HUES6 (cell line): ENCODE results near the gene INKA2.

Source experiments
- H3K27ac ChIP-seq: 2 replicates; pipeline ENCODE4 v1.7.0; 2013; ENCODE audit warnings: low read depth, mild to moderate bottlenecking, low read length, inconsistent platforms
- H3K27me3 ChIP-seq: 2 replicates; pipeline ENCODE4 v1.6.1; 2013; ENCODE audit warnings: low read length; ENCODE audit not compliant: control insufficient read depth, insufficient read depth
- H3K36me3 ChIP-seq: 2 replicates; pipeline ENCODE4 v1.6.1; 2013; ENCODE audit warnings: low read length; ENCODE audit not compliant: control insufficient read depth, insufficient read depth
- H3K4me1 ChIP-seq: 2 replicates; pipeline ENCODE4 v1.6.1; 2013; ENCODE audit warnings: low read length; ENCODE audit not compliant: control insufficient read depth, insufficient read depth
- H3K4me3 ChIP-seq: 2 replicates; pipeline ENCODE4 v1.5.1; 2013; ENCODE audit warnings: low read depth, low read length
- H3K9ac ChIP-seq: one replicate; pipeline ENCODE4 v1.6.1; 2013; ENCODE audit warnings: mild to moderate bottlenecking, low read length
- H3K9me3 ChIP-seq: 2 replicates; pipeline ENCODE4 v1.6.1; 2013; ENCODE audit warnings: low read depth, low read length; ENCODE audit not compliant: control insufficient read depth, insufficient read depth

The INKA2 gene

GRCh38 chr1:111738133-111738435 is 1.1 kb downstream of the INKA2 start:
- Histone ChIP-seq H3K9ac (peak overlapping the region; percentile 74), H3K27ac (no peak overlapping the region), H3K36me3 (peaks cover 2% of the 10 kb centered on the region; the same call in 1 of the 2 replicates), H3K4me1 (peaks cover 38% of the 10 kb centered on the region), H3K4me3 (peak overlapping the region; percentile 75), H3K27me3 (peaks cover 26% of the 10 kb centered on the region), H3K9me3 (no peaks in the 10 kb centered on the region)

- peak overlapping the region; percentile 75 for H3K4me3 ChIP-seq
- no peak overlapping the region for H3K9ac ChIP-seq
- H3K27me3 ChIP-seq: peaks cover 22% of the 10 kb centered on the region
- H3K27ac ChIP-seq: no peak overlapping the region
- H3K4me1 ChIP-seq: peaks cover 39% of the 10 kb centered on the region
- H3K9me3 ChIP-seq: no peaks in the 10 kb centered on the region
- peaks cover 2% of the 10 kb centered on the region; the same call in 1 of the 2 replicates for H3K36me3 ChIP-seq
These were observed 1.7 kb downstream of the INKA2 start for GRCh38 chr1:111737216-111738132.

- Histone ChIP-seq H3K27me3 (peaks cover 16% of the 10 kb centered on the region), H3K9me3 (no peaks in the 10 kb centered on the region), H3K36me3 (peaks cover 2% of the 10 kb centered on the region; the same call in 1 of the 2 replicates), H3K4me1 (peaks cover 39% of the 10 kb centered on the region), H3K27ac (no peak overlapping the region), H3K9ac (no peak overlapping the region), H3K4me3 (0 out of 2 replicates have a peak overlapping the region, but pooled peaks have one; percentile 75)
These were observed 2.5 kb downstream of the INKA2 start for GRCh38 chr1:111736548-111737215.

- Histone ChIP-seq H3K4me1 (peaks cover 39% of the 10 kb centered on the region), H3K27ac (no peak overlapping the region), H3K9ac (no peak overlapping the region), H3K36me3 (peaks cover 2% of the 10 kb centered on the region; the same call in 1 of the 2 replicates), H3K4me3 (peak overlapping the region; percentile 10), H3K27me3 (peaks cover 10% of the 10 kb centered on the region), H3K9me3 (no peaks in the 10 kb centered on the region)
These were observed 3.2 kb downstream of the INKA2 start for GRCh38 chr1:111735858-111736544.

- peaks cover 42% of the 10 kb centered on the region for H3K4me1 ChIP-seq
- H3K27me3 ChIP-seq: peaks cover 8% of the 10 kb centered on the region; the same call in 1 of the 2 replicates
- H3K36me3 ChIP-seq: peaks cover 2% of the 10 kb centered on the region; the same call in 1 of the 2 replicates
- H3K9me3 ChIP-seq: no peaks in the 10 kb centered on the region
- no peak overlapping the region for H3K4me3 ChIP-seq
- H3K27ac ChIP-seq: no peak overlapping the region
- H3K9ac ChIP-seq: no peak overlapping the region
These were observed 3.9 kb downstream of the INKA2 start for GRCh38 chr1:111735321-111735720.

- Histone ChIP-seq H3K27ac (no peak overlapping the region), H3K36me3 (peaks cover 2% of the 10 kb centered on the region; the same call in 1 of the 2 replicates), H3K4me1 (peaks cover 47% of the 10 kb centered on the region), H3K27me3 (peaks cover 8% of the 10 kb centered on the region; the same call in 1 of the 2 replicates), H3K4me3 (no peak overlapping the region), H3K9me3 (no peaks in the 10 kb centered on the region), H3K9ac (no peak overlapping the region)
These were observed 4.3 kb downstream of the INKA2 start for GRCh38 chr1:111734856-111735255.

GRCh38 chr1:111734426-111734825 is 4.8 kb downstream of the INKA2 start:
- H3K27me3 ChIP-seq: peaks cover 8% of the 10 kb centered on the region; the same call in 1 of the 2 replicates
- no peak overlapping the region for H3K4me3 ChIP-seq
- no peak overlapping the region for H3K27ac ChIP-seq
- no peaks in the 10 kb centered on the region for H3K9me3 ChIP-seq
- peaks cover 50% of the 10 kb centered on the region for H3K4me1 ChIP-seq
- no peak overlapping the region for H3K9ac ChIP-seq
- peaks cover 2% of the 10 kb centered on the region; the same call in 1 of the 2 replicates for H3K36me3 ChIP-seq

- H3K27me3 ChIP-seq: peaks cover 8% of the 10 kb centered on the region; the same call in 1 of the 2 replicates
- H3K4me1 ChIP-seq: peaks cover 50% of the 10 kb centered on the region
- H3K9me3 ChIP-seq: no peaks in the 10 kb centered on the region
- H3K4me3 ChIP-seq: no peak overlapping the region
- no peak overlapping the region for H3K27ac ChIP-seq
- no peak overlapping the region for H3K9ac ChIP-seq
- H3K36me3 ChIP-seq: peaks cover 2% of the 10 kb centered on the region; the same call in 1 of the 2 replicates
These were observed 5.2 kb downstream of the INKA2 start for GRCh38 chr1:111733992-111734341.

- Histone ChIP-seq H3K9ac (no peak overlapping the region), H3K36me3 (peaks cover 2% of the 10 kb centered on the region; the same call in 1 of the 2 replicates), H3K4me1 (peaks cover 50% of the 10 kb centered on the region), H3K27me3 (peaks cover 8% of the 10 kb centered on the region; the same call in 1 of the 2 replicates), H3K27ac (no peak overlapping the region), H3K9me3 (no peaks in the 10 kb centered on the region), H3K4me3 (no peak overlapping the region)
These were observed 5.8 kb downstream of the INKA2 start for GRCh38 chr1:111733183-111733991.

- Histone ChIP-seq H3K4me1 (peaks cover 46% of the 10 kb centered on the region), H3K27me3 (peaks cover 7% of the 10 kb centered on the region; the same call in 1 of the 2 replicates), H3K36me3 (peaks cover 2% of the 10 kb centered on the region; the same call in 1 of the 2 replicates), H3K9me3 (no peaks in the 10 kb centered on the region), H3K9ac (no peak overlapping the region), H3K27ac (no peak overlapping the region), H3K4me3 (no peak overlapping the region)
These were observed 6.5 kb downstream of the INKA2 start for GRCh38 chr1:111732718-111733117.
